Measurements from ENCODE around the gene CUTA. TPM values are rescaled to one million over a fixed set of nuclear protein-coding genes. Genes with fewer than 3 reads are reported as not detected.
"Not testable (repeated sequence)": the region's sequence is repeated elsewhere in the genome, so short reads cannot be mapped to it uniquely, and the experiment has no call there.

CUTA gene
- total RNA-seq, 1 donor from 2014 or later, result 278 TPM

DNA sequence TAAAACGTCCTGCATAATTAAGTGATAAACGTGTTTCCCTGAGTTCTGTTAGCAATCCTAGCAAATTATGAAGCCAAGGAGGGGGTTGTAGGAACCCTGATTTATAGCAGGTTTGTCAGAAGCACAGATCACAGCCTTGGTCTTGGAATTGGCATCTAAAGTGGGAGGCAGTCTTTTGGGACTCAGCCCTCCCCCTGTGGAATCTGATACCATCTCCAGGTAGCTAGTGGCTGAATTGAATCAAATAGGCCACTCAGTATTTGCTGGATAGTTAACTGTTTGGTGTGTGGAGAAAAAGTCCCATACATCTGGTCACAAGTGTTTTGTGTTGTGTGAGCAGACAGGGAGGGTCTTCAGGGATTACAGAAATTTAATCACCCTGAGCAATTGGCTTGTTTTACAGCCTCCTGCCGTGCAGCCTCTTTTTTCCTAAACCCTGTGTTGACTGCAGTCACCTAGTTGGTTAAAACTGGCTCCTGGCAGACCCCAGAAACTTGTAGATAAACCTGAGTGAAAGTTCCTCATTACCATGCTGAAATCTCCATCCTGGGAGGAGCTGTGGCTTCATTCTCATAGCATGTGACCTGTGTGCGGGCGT is 45.3 kb downstream of the CUTA start:
- DNase-seq (ENCODE audit: extremely low spot score, unreplicated experiment), result no peak
- Mint-ChIP-seq H3K4me3 (no peak overlapping the region), H3K27ac (no peak overlapping the region), H3K27me3 (no peaks in the 10 kb centered on the region), H3K4me1 (ENCODE audit: unreplicated experiment) (peaks cover 21% of the 10 kb centered on the region), H3K36me3 (no peaks in the 10 kb centered on the region), H3K9me3 (no peaks in the 10 kb centered on the region)
- TF ChIP-seq, protein P1, sequence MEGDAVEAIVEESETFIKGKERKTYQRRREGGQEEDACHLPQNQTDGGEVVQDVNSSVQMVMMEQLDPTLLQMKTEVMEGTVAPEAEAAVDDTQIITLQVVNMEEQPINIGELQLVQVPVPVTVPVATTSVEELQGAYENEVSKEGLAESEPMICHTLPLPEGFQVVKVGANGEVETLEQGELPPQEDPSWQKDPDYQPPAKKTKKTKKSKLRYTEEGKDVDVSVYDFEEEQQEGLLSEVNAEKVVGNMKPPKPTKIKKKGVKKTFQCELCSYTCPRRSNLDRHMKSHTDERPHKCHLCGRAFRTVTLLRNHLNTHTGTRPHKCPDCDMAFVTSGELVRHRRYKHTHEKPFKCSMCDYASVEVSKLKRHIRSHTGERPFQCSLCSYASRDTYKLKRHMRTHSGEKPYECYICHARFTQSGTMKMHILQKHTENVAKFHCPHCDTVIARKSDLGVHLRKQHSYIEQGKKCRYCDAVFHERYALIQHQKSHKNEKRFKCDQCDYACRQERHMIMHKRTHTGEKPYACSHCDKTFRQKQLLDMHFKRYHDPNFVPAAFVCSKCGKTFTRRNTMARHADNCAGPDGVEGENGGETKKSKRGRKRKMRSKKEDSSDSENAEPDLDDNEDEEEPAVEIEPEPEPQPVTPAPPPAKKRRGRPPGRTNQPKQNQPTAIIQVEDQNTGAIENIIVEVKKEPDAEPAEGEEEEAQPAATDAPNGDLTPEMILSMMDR (conservative IDR thresholded peaks at IDR 0.05), result no peak

DNA sequence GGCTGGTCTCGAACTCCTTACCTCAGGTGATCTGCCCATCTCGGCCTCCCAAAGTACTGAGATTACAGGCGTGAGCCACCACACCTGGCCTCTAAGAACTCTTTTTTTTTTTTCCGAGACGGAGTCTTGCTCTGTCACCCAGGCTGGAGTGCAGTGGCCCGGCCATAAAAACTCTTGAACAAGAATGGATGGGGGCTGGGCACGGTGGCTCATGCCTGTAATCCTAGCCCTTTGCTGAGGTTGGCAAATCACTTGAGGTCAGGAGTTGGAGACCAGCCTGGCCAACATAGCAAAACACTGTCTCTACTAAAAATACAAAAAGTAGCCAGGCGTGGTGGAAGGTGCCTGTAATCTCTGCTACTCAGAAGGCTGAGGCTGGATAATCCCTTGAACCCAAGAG is 46.0 kb downstream of the CUTA start:
- H3K27me3 Mint-ChIP-seq; H3K9me3 Mint-ChIP-seq; H3K4me3 Mint-ChIP-seq; H3K36me3 Mint-ChIP-seq; DNase-seq (ENCODE audit: extremely low spot score, unreplicated experiment); H3K27ac Mint-ChIP-seq: not testable (repeated sequence)
- peaks cover 21% of the 10 kb centered on the region for H3K4me1 Mint-ChIP-seq (ENCODE audit: unreplicated experiment)

DNA sequence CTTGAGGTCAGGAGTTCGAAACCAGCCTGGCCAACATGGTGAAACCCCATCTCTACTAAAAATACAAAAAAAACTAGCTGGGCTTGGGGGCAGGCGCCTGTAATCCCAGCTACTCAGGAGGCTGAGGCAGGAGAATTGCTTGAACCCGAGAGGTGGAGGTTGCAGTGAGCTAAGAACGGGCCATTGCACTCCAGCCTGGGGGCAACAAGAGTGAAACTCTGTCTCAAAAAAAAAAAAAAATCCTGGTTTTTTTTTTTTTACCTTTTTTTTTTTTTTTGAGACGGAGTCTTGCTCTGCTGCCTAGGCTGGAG is 50.2 kb downstream of the CUTA start:
- not testable (repeated sequence) for H3K4me3 Mint-ChIP-seq; H3K9me3 Mint-ChIP-seq; DNase-seq (ENCODE audit: extremely low spot score, unreplicated experiment); H3K27ac Mint-ChIP-seq; H3K27me3 Mint-ChIP-seq; H3K36me3 Mint-ChIP-seq
- H3K4me1 Mint-ChIP-seq (ENCODE audit: unreplicated experiment), result peaks cover 14% of the 10 kb centered on the region

DNA sequence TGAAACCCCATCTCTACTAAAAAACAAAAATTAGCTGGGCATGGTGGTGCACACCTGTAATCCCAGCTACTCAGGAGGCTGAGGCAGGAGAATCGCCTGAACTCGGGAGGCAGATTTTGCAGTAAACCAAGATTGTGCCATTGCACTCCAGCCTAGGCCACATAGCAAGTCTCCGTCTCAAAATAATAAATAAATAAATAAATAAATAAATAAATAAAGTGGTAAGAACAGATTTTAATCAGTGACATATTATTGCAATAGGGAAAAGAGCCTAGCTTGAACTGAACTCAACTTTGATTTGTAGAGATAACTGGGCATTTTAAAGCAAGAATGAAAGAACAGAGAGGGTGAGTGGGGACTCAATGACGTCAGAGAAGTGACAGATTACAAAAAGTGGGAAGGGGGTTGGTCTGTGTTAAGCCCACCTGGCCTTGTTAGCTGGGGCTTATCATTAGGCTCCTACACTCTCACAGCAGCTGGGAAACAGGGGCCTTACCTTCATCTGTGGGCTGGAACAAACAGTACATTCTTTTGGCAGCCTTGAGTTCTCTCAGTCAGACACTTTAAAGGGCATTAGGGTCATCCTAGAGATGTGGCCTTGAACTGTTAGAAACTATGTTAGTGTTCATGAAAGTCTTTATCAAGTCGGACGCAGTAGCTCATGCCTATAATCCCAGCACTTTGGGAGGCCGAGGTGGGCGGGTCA is 50.7 kb downstream of the CUTA start:
- H3K36me3 Mint-ChIP-seq, result no peaks in the 10 kb centered on the region
- H3K9me3 Mint-ChIP-seq, result no peaks in the 10 kb centered on the region
- TF ChIP-seq, protein P1 (conservative IDR thresholded peaks at IDR 0.05), result no peak

More for the DNA sequence above, 50.7 kb downstream of the CUTA start:
- H3K27ac Mint-ChIP-seq, result no peak overlapping the region
- DNase-seq (ENCODE audit: extremely low spot score, unreplicated experiment), result no peak
- H3K4me3 Mint-ChIP-seq, result no peak overlapping the region
- H3K4me1 Mint-ChIP-seq (ENCODE audit: unreplicated experiment), result peaks cover 10% of the 10 kb centered on the region
- no peaks in the 10 kb centered on the region for H3K27me3 Mint-ChIP-seq

Small RNA genes within 50 kb of the gene (microRNA-seq; reads per million reads assigned to microRNA genes)
- gene MIR5004, result not detected

Other genes starting within 250 kb of the CUTA start
- gene COL11A2, start 225.6 kb downstream of the CUTA start, total RNA-seq (ENCODE audit: low replicate concordance), result 1.3 and 11.9 TPM in 2 replicates
- gene RXRB, start 217.4 kb downstream of the CUTA start, total RNA-seq (ENCODE audit: low replicate concordance), result 49.2 and 61.9 TPM in 2 replicates
- gene SLC39A7, start 217.2 kb downstream of the CUTA start, total RNA-seq (ENCODE audit: low replicate concordance), result 147 and 202 TPM in 2 replicates
- gene HSD17B8, start 213.5 kb downstream of the CUTA start, total RNA-seq (ENCODE audit: low replicate concordance), result 13.9 and 15.7 TPM in 2 replicates
- 44.5 and 60.4 TPM in 2 replicates for gene RING1, start 209.6 kb downstream of the CUTA start, total RNA-seq (ENCODE audit: low replicate concordance)
- 54.7 and 62.4 TPM in 2 replicates for gene VPS52, start 146.2 kb downstream of the CUTA start, total RNA-seq (ENCODE audit: low replicate concordance)
- gene RPS18, start 146.0 kb downstream of the CUTA start, total RNA-seq (ENCODE audit: low replicate concordance), result 3,043 and 3,480 TPM in 2 replicates
- gene B3GALT4, start 141.0 kb downstream of the CUTA start, total RNA-seq (ENCODE audit: low replicate concordance), result 10.1 and 22.2 TPM in 2 replicates
- gene WDR46, start 128.9 kb downstream of the CUTA start, total RNA-seq (ENCODE audit: low replicate concordance), result 53.1 and 67.4 TPM in 2 replicates
- gene PFDN6, start 128.5 kb downstream of the CUTA start, total RNA-seq (ENCODE audit: low replicate concordance), result 52.9 and 54.5 TPM in 2 replicates
- gene RGL2, start 119.2 kb downstream of the CUTA start, total RNA-seq (ENCODE audit: low replicate concordance), result 128 and 176 TPM in 2 replicates
- gene TAPBP, start 104.0 kb downstream of the CUTA start, total RNA-seq (ENCODE audit: low replicate concordance), result 71.4 and 93.5 TPM in 2 replicates
- gene ZBTB22, start 100.4 kb downstream of the CUTA start, total RNA-seq (ENCODE audit: low replicate concordance), result 21.1 and 22.2 TPM in 2 replicates
- 43.6 and 47.0 TPM in 2 replicates for gene DAXX, start 95.1 kb downstream of the CUTA start, total RNA-seq (ENCODE audit: low replicate concordance)
- 28.0 and 67.7 TPM in 2 replicates for gene KIFC1, start 26.3 kb downstream of the CUTA start, total RNA-seq (ENCODE audit: low replicate concordance)
- gene PHF1, start 7.1 kb downstream of the CUTA start, total RNA-seq (ENCODE audit: low replicate concordance), result 23.8 and 49.6 TPM in 2 replicates
- 18.4 and 74.1 TPM in 2 replicates for gene SYNGAP1, start 2.0 kb upstream of the CUTA start, total RNA-seq (ENCODE audit: low replicate concordance)
- 11.3 and 14.5 TPM in 2 replicates for gene ZBTB9, start 36.5 kb upstream of the CUTA start, total RNA-seq (ENCODE audit: low replicate concordance)
- gene BAK1, start 162.2 kb upstream of the CUTA start, total RNA-seq (ENCODE audit: low replicate concordance), result 27.3 and 37.0 TPM in 2 replicates
- gene ITPR3, start 203.2 kb upstream of the CUTA start, total RNA-seq (ENCODE audit: low replicate concordance), result 24.6 and 56.1 TPM in 2 replicates